T-helper 2 cell (primary cell): Measurements from ENCODE around the gene P2RY12.
A peak's percentile ranks its signal among the peaks of the same experiment; 100 is the strongest.

ENCODE experiments used
- DNase-seq, 5 experiments: peaks; one replicate each; pipeline versions ENCODE4 v3.0.0 to v3.0.0-alpha.2; 2012 to 2022
- total RNA-seq, 2 donors: gene quantifications; one replicate each; lab custom pipeline; 2026; lab: John Stamatoyannopoulos, UW

P2RY12 gene
- total RNA-seq = 0 to 0.31 reads per million in 2 donors

DNA sequence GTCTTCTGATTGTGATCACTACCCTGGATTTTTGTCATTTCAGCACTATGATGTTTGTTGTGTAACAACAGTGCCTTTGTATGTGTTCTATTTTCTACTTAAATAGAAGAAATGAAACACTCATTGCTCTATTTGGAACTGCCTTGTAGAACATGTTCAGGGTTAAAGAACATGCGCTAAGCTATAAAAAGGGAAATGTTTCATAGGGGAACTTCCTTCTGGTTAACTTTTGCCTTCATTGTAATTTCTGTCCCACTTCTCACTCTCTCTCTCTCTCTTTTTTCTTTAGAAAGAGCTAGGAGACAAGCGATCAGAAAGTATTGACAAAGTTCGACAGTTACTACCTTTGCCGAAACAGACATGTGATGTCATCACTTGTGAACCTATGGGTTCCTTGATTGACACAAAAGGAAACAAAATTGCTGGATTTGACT is at the start of gene P2RY12:
TSS of gene P2RY12 (minus strand) at position 13 of the 434 bp plus-strand sequence. CDS start 45,908 bp downstream, outside the sequence.
- no peak for DNase-seq

DNA sequence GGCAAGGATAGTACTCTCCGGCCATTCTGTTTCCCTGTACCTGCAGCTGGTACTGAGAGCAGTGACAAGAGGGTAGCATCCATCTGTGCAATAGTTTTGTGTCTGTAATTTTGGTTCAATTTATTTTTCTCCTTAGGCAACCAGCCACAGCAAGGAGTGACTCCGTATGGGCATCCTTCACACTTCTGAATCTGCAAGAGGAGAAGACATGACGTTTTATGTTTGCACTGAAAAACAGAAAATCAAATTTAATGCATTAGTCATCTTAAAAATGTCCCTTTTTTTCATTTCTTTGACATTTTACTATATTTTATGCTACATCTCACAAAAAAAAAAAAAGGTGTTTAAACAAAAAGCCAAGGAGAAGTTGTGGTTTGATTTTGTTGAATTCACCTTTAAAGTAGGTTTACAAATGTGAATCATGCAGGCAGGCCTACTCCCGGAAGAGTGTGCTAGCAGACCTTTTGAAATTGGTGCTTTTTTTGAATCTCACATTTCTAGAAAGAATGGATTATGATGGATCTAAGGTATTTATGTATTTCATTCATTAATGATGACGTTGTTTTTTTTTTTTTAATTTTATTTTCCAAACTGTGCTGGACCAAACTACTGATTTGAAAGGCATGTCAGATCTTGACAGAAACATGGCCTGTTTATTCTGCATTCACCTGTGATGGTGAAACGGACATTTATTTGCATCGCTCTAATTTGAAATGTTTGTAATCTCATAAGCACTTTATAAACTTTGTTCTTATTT is 48.2 kb upstream of the P2RY12 start:
- no peak for DNase-seq

DNA sequence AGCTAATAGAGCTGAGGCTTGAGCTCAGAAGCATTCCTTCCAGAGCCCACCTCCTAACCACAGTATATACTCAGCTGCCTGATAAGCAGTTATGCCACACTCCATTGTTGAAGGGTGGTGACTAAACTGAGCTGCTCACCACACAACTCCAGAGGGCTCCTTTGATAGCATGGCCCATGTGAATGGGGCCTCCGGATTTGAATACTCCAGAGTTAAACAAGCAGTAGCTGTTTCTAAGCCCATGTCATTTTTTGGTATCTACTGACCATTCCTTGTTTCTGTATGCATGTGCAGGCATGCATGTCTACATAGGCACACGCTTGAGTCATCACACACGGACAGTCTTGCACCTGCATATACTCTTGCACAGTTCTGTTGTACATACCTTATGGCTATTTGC is 47.4 kb upstream of the P2RY12 start:
- no peak for DNase-seq

DNA sequence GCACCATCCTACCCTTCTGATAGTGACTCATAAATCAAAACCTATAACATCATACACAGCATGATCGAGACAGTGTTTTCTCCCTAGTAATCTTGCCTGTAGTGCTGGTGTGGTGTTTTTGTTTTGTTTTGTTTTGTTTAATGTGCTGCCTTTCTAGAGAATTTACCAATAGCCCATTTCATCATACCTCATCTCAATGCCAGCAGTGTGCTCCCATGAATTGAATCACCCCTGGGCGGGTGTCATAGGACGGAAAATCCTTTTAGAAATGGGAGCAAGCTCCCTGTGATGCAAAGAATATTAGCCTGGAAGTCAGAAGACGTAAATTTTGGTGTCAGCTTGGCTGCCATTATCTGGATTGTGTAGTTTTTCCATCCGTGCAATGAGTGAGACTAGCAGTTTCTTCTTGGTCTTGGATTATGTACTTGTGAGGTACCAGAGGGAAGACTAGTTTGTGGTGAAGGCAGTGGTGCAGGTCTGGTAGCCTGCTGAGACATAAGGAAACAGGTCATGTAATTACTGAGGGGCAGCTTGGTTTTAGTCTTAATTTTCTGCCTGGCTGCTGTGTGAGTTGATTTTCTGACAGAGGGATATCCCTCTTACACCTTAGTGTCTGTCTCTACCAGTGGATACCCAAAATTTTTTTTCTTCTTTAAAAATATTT is 46.4 kb upstream of the P2RY12 start:
- no peak for DNase-seq

GRCh38 chr3:151428386-151428785 is 43.8 kb upstream of the P2RY12 start:
- DNase-seq = no peak

- DNase-seq = no peak
These were observed 41.7 kb upstream of the P2RY12 start for GRCh38 chr3:151426341-151426657.

DNA sequence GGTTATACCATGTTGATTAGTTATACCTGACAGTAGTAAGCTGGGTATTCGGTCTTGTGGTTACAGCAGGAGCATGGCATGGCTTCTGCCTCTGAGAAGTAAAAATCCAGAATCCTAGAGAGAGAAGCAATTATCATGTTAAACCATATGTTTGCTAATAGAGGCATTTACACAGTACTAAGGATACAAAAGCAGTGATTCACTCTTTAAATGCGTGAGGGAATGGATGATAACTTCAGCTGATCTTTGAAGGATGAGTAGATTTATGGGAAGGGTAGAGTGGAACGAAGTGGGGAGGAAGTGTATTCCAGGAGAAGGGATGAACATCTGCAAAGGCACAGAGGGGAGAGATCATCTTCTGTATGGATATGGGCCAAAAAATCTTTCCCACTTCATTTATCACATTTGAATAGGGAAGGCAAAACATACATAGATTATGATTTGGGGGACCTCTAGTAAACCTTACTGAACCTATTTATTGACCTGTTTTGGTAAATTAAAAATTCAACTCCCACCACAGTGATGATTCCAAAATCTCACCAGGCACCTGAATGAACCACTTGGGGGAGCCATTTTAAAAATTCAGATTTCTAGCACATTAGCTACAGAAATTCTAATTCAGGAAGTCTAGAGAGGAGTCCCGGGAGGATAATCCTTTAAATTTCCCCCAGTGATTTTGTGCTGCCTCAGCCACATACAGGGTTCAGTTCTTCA is 41.2 kb upstream of the P2RY12 start:
- no peak for DNase-seq

GRCh38 chr3:151423091-151423490 is 38.5 kb upstream of the P2RY12 start:
- no peak for DNase-seq

GRCh38 chr3:151421938-151422337 is 37.4 kb upstream of the P2RY12 start:
- DNase-seq = peak in 1 of 5 experiments; percentile 15

GRCh38 chr3:151419806-151420205 is 35.3 kb upstream of the P2RY12 start:
- no peak for DNase-seq

GRCh38 chr3:151415289-151415688 is 30.7 kb upstream of the P2RY12 start:
- no peak for DNase-seq

DNA sequence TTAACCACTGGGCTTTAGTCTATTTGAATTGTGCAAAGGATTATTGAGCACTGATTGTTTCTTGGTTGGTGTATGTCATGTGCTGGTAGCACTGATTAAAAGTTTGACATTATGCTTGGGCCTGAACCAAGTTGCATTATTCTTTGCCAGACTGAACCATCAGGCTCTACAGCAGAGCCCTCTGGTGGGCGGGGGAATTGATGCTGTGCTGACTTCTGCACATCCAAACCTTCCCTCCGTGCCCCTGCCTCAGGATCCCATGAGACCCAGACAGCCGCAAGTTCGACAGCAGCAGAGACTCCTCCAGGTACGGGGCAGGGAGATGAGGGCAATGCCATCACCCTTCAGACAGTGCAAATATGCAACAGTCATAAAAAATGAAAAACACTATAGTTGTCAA is 28.4 kb upstream of the P2RY12 start:
- no peak for DNase-seq

- DNase-seq = no peak
These were observed 26.5 kb upstream of the P2RY12 start for GRCh38 chr3:151410891-151411559.

DNA sequence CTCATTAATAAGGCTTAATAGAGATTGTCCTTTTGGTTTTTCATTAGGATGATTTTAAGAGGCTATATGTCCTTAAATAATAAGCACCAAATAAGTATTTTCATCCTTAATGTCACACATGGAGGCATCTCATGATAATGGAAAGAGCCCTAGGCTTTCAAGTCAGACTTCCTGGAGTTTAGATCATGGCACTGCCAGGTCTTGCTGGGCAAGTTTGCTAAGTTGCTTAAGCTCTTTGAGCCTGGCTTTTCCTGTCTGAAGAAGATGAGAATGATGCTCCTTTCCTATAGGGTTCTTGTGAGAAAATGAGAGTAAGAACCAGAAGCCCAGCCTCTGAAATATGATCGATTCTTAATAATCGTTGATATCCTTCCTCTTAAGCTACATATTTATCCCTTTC is 23.4 kb upstream of the P2RY12 start:
- DNase-seq = no peak

GRCh38 chr3:151404316-151404715 is 19.8 kb upstream of the P2RY12 start:
- no peak for DNase-seq

DNA sequence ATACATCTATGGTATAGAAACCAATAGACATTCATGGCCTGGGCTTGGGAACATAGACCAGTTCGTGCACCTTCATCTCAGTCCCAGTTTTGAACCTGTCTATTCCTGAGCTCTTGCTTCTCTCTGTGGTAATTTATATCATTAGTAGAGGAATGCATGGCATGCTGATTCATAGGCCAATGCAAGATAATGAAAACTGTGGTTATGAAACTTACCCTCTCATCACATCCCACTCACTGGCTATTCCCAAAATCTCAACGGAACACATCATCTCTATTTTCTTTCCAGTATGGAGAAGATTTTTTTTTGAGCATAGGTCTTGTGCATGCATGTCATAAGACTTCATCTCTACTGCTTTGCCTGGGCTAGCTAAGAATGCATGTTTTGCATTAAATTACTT is 18.7 kb upstream of the P2RY12 start:
- DNase-seq = no peak

- DNase-seq = no peak
These were observed 17.8 kb upstream of the P2RY12 start for GRCh38 chr3:151402349-151402748.

DNA sequence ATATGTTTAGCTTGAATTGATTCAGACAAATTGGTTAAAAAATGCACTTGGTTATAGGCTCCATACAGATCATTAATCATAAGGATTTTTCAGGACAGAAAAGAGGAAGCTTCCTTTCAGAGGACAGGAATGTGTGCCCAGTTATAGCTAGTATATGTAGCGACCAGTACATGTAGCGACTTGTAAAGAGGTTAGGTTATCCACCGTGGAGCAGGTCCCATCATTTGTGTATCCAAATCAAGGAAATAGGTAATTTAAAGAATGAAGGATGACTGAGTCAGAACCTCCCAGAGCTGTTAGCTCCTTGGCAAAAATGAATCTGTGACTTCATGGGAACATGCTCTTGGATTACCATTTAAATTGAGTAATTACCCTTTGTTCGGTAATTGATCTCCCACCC is 15.8 kb upstream of the P2RY12 start:
- no peak for DNase-seq

- no peak for DNase-seq
These were observed 14.3 kb upstream of the P2RY12 start for GRCh38 chr3:151398895-151399294.

GRCh38 chr3:151395806-151396205 is 11.3 kb upstream of the P2RY12 start:
- DNase-seq = no peak

- no peak for DNase-seq
These were observed 10.1 kb upstream of the P2RY12 start for GRCh38 chr3:151394611-151395010.

- no peak for DNase-seq
These were observed 9.4 kb upstream of the P2RY12 start for GRCh38 chr3:151393941-151394340.

DNA sequence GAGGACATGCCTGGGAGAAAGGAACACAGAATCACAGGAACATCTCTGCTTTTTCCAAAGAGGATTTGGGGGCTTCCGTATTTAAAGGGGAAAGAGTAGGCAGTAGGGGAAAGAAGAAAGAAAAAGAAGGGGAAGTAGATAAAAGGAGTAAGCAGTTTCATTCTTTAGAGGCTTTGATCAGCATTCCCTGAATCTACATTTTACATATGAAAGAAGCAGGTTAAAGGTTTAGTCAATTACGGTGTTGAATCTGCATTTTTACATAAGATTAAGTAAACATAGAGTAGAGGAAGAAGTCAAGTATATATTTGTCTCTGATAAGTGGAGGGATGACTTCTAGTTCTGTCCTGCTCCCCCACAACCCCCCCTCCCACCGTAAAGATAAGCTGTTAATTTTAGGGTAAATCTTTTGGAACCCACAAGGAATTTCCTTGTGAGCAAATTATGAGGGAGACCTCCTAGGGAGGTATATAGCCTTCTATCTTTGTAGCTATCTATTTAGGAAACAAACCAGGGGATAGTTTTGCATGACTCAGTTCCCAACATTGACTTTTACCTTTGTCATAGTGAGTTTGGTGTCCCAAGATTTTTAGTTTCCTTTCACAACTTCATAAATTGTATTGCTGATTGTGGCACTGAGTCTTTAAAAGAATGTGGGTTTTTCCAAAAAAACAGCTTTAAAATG is 8.7 kb upstream of the P2RY12 start:
- no peak for DNase-seq
